Naive thymus-derived CD4-positive, alpha-beta T cell (primary cell): Measurements from ENCODE around the gene TSPOAP1. TPM values are rescaled to one million over a fixed set of nuclear protein-coding genes. Genes with fewer than 3 reads are reported as not detected.

Experiments
- ATAC-seq: fragments of 150-1000 bp; cut with Tn5 transposase; 2 replicates; pipeline ENCODE4 v1.10.0; 2021; ENCODE audit warnings: mild to moderate bottlenecking, moderate library complexity
- CTCF ChIA-PET: fragments of 350-600 bp; sonication (Branson Sonifier 250); formaldehyde crosslinking; loops from one replicate; lab custom pipeline; 2021; ENCODE audit warnings: antibody characterized with exemption; lab: Charles Lee
- POLR2A ChIA-PET: fragments of 350-600 bp; sonication (Branson Sonifier 250); formaldehyde crosslinking; loops from one replicate; lab custom pipeline; 2021; ENCODE audit warnings: antibody characterized with exemption, inconsistent platforms; lab: Charles Lee
- DNase-seq, 9 donors: peaks; one replicate each; pipeline versions ENCODE4 v3.0.0 to v3.0.0-alpha.2; 2020 to 2022; ENCODE audit warnings: mixed read lengths in 1 of 9
- H3K27ac ChIP-seq: one replicate; pipeline ENCODE4 v1.7.0; 2013; ENCODE audit warnings: mild to moderate bottlenecking, low read depth, low read length, moderate library complexity
- H3K27me3 ChIP-seq, 2 donors: one replicate each; pipeline ENCODE4 v1.7.0; 2013; ENCODE audit warnings: low read length in 2 of 2, mild to moderate bottlenecking in 2 of 2, moderate library complexity in 2 of 2; ENCODE audit not compliant: control insufficient read depth in 2 of 2, insufficient read depth in 2 of 2
- H3K36me3 ChIP-seq, 3 experiments: 1 replicate in 2 of 3; 2 replicates in 1 of 3; pipeline ENCODE4 v1.7.0; 2013; ENCODE audit warnings: low read length in 3 of 3, mild to moderate bottlenecking in 3 of 3, moderate library complexity in 1 of 3; ENCODE audit not compliant: insufficient read depth in 3 of 3, control insufficient read depth in 2 of 3
- H3K4me1 ChIP-seq, 2 donors: one replicate each; pipeline ENCODE4 v1.7.0; 2013; ENCODE audit warnings: low read length in 2 of 2, mild to moderate bottlenecking in 2 of 2, moderate library complexity in 1 of 2; ENCODE audit not compliant: control insufficient read depth in 2 of 2, insufficient read depth in 2 of 2
- H3K4me3 ChIP-seq: 2 replicates; pipeline ENCODE4 v1.7.0; 2013; ENCODE audit warnings: mild to moderate bottlenecking, low read length
- H3K9me3 ChIP-seq, 3 experiments: 1 replicate in 2 of 3; 2 replicates in 1 of 3; pipeline ENCODE4 v1.7.0; 2013; ENCODE audit warnings: low read length in 3 of 3; ENCODE audit not compliant: control insufficient read depth in 2 of 3
- H3K27ac Mint-ChIP-seq, 9 donors: one replicate each; pipeline ENCODE4 v1.8.0; 2020 to 2022; ENCODE audit warnings: mixed read lengths in 9 of 9, mild to moderate bottlenecking in 8 of 9, moderate library complexity in 5 of 9, inconsistent platforms in 2 of 9
- H3K27me3 Mint-ChIP-seq, 5 donors: one replicate each; pipeline ENCODE4 v1.8.0; 2021 to 2022; ENCODE audit warnings: mixed read lengths in 5 of 5, mild to moderate bottlenecking in 1 of 5
- H3K36me3 Mint-ChIP-seq, 5 donors: one replicate each; pipeline ENCODE4 v1.8.0; 2020 to 2022; ENCODE audit warnings: mixed read lengths in 5 of 5, mild to moderate bottlenecking in 3 of 5, inconsistent platforms in 1 of 5
- H3K4me1 Mint-ChIP-seq, 7 donors: one replicate each; pipeline ENCODE4 v1.8.0; 2020 to 2022; ENCODE audit warnings: mixed read lengths in 7 of 7, mild to moderate bottlenecking in 3 of 7, inconsistent platforms in 1 of 7
- H3K4me3 Mint-ChIP-seq, 10 donors: one replicate each; pipeline ENCODE4 v1.8.0; 2020 to 2022; ENCODE audit warnings: mild to moderate bottlenecking in 10 of 10, mixed read lengths in 10 of 10, moderate library complexity in 6 of 10, inconsistent platforms in 2 of 10
- H3K9me3 Mint-ChIP-seq, 11 donors: one replicate each; pipeline ENCODE4 v1.8.0; 2020 to 2022; ENCODE audit warnings: mixed read lengths in 11 of 11, mild to moderate bottlenecking in 4 of 11, inconsistent platforms in 1 of 11, moderate library complexity in 1 of 11
- intact Hi-C, 2 donors: fragments of 100-400 bp; cut with micrococcal nuclease; formaldehyde crosslinking; loops; one replicate each; pipeline ENCODE4 v1.15.1; 2023
- polyA plus RNA-seq, 2 donors: library from polyadenylated mRNA; unstranded; fragments of 300-500 nt; fragmentation: Illumina TruSeq; gene quantifications; one replicate each; pipeline ENCODE4 v1.2.3, GENCODE V29; 2021
- total RNA-seq, 6 experiments: library from RNA in 5 of 6; stranded (reverse) in 5 of 6; gene quantifications; 1 replicate in 5 of 6; 2 replicates in 1 of 6; pipeline ENCODE4 v1.2.3 and lab custom pipeline; 2021 to 2026

TSPOAP1 gene
- total and polyA plus RNA-seq, 7 experiments from 2014 or later: 0.20 to 62.5 (median 11.8) TPM

DNA sequence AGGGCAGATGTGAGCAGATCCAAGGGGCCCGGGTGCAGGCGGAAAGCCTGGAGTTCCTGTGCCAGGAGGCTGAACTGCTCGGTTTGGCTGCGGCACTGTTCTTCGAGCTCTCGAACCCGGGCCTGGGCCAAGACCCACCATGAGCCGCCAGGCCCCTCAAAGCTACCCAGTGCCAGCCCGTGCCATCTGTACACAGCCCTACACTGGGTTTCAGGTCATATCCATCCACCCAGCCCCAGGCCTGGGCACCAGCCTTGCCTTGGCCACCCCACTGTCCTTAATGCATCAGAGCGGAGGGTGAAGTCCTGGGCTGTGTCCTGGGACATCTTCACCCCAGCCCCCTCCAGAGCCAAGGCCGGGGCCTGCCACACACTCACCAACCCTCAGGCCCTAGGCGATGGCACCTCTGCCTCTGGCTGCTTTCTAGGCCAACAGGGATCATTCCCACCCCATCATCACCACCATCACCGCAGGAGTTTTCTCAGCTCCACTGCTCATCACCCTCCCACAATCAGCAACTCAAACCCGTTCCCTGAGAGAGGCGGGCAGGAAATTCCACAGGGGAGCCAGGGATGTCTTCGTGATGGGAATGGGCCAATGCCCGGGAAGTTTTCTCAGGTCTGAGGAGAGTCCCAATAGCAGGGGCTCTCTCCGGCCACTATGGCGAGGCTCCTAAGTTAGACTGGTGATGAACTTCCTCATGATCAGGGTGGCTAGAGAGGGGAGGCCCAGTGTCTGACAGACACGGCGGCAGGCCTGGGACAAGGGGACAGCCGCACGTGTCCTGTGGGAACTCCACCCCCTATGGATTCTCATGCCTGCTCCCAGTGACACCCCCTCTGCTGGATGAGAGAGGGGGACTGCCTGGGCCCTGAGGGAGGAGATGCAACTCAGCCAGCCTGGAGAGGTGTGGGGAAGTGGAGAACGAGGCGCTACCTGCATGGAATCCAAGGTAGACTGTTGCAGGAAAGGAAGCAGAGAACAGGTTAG is 9.1 kb downstream of the TSPOAP1 start:
- Histone ChIP-seq H3K27ac (no peak overlapping the region), H3K4me1 (peaks cover 11 to 12% of the 10 kb centered on the region in 2 donors), H3K27me3 (no peaks in the 10 kb centered on the region), H3K36me3 (peaks cover 0 to 4% (median 0%) of the 10 kb centered on the region in 3 experiments), H3K9me3 (no peaks in the 10 kb centered on the region), H3K4me3 (no peak overlapping the region)
- Mint-ChIP-seq H3K4me1 (peaks cover 10 to 27% (median 14%) of the 10 kb centered on the region in 7 donors), H3K4me3 (no peak overlapping the region), H3K27me3 (no peaks in the 10 kb centered on the region), H3K9me3 (no peaks in the 10 kb centered on the region), H3K27ac (peak overlapping the region in 4 of 9 donors; percentile 17 to 86 (median 32)), H3K36me3 (peaks cover 0 to 16% (median 0%) of the 10 kb centered on the region in 5 donors)
- ATAC-seq (no peak), DNase-seq (peak in 1 of 9 donors; percentile 21)
- intact Hi-C loops: no loop called here
- POLR2A ChIA-PET: interaction anchor here (1.0 to 17.0 kb wide), 3 partner anchors 7 to 33 kb away, joined by 5 to 792 read pairs (median 83); partner anchors contain the start of genes SUPT4H1 and TSPOAP1
- CTCF ChIA-PET: interaction anchor here (0.6 to 12.5 kb wide), 5 partner anchors 8 to 994 kb away, joined by 3 to 257 read pairs (median 31); partner anchors contain the start of genes RNF43 and TSPOAP1

- CTCF ChIA-PET: interaction anchor here (0.6 to 12.5 kb wide), 8 partner anchors 9 to 994 kb away, joined by 3 to 257 read pairs (median 16); partner anchors contain the start of genes RNF43 and TSPOAP1
- Histone ChIP-seq H3K36me3 (peaks cover 0 to 4% (median 0%) of the 10 kb centered on the region in 3 experiments), H3K9me3 (no peaks in the 10 kb centered on the region), H3K4me3 (no peak overlapping the region), H3K27ac (no peak overlapping the region), H3K4me1 (peaks cover 11 to 12% of the 10 kb centered on the region in 2 donors), H3K27me3 (no peaks in the 10 kb centered on the region)
- no peak overlapping the region for H3K4me3 Mint-ChIP-seq
- peak overlapping the region in 3 of 9 donors; percentile 52 to 86 (median 56) for H3K27ac Mint-ChIP-seq
- POLR2A ChIA-PET: interaction anchor here (1.6 to 17.0 kb wide), 6 partner anchors 8 to 200 kb away, joined by 7 to 792 read pairs (median 30); partner anchors contain the start of genes HSF5, RNF43, SUPT4H1 and TSPOAP1
- intact Hi-C loops: no loop called here
- peaks cover 0 to 16% (median 0%) of the 10 kb centered on the region in 5 donors for H3K36me3 Mint-ChIP-seq
- H3K4me1 Mint-ChIP-seq: peaks cover 10 to 27% (median 14%) of the 10 kb centered on the region in 7 donors
- no peaks in the 10 kb centered on the region for H3K27me3 Mint-ChIP-seq
- no peak for ATAC-seq
- DNase-seq: peak in 1 of 9 donors; percentile 22
- no peaks in the 10 kb centered on the region for H3K9me3 Mint-ChIP-seq
Measured at GRCh38 chr17:58318627-58319172, 9.9 kb downstream of the TSPOAP1 start.

DNA sequence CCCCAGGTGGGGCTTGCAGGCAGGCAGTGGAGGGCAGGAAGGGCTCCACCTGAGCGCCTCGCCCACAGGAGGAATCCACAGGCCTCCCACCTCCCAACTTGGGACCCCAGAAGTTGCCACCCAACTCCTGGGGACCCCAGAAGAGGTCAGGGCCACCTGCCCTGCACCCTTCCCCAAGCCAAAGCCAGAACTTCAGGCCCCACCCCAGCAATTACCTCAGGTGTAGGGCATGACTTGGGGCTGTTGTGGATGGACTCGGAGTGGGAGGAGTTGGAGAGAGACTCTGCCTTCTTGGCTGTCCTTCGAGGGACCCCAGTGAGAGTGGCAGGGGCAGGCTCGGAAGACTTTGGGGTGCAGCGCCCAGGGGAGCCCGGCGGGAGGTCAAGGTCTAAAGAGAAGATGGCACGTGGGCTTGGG is 10.5 kb downstream of the TSPOAP1 start:
- peaks cover 0 to 16% (median 0%) of the 10 kb centered on the region in 5 donors for H3K36me3 Mint-ChIP-seq
- no peaks in the 10 kb centered on the region for H3K27me3 ChIP-seq
- H3K27me3 Mint-ChIP-seq: no peaks in the 10 kb centered on the region
- CTCF ChIA-PET: interaction anchor here (0.6 to 12.5 kb wide), 25 partner anchors 8 to 688 kb away, joined by 3 to 257 read pairs (median 5); partner anchors contain the start of genes HSF5, RNF43, SUPT4H1 and TSPOAP1
- no peak for ATAC-seq
- H3K27ac Mint-ChIP-seq: peak overlapping the region in 5 of 9 donors; percentile 52 to 89 (median 77)
- H3K4me3 ChIP-seq: no peak overlapping the region
- DNase-seq: peak in 3 of 9 donors; percentile 5 to 33 (median 5)
- H3K9me3 ChIP-seq: no peaks in the 10 kb centered on the region
- no peaks in the 10 kb centered on the region for H3K9me3 Mint-ChIP-seq
- peaks cover 11 to 12% of the 10 kb centered on the region in 2 donors for H3K4me1 ChIP-seq
- POLR2A ChIA-PET: interaction anchor here (1.0 to 17.0 kb wide), 10 partner anchors 9 to 200 kb away, joined by 3 to 792 read pairs (median 7); partner anchors contain the start of genes HSF5, RNF43, SUPT4H1 and TSPOAP1
- intact Hi-C loops: no loop called here
- H3K4me3 Mint-ChIP-seq: no peak overlapping the region
- H3K4me1 Mint-ChIP-seq: peaks cover 10 to 27% (median 14%) of the 10 kb centered on the region in 7 donors
- H3K27ac ChIP-seq: peak overlapping the region; percentile 47
- H3K36me3 ChIP-seq: peaks cover 0 to 4% (median 0%) of the 10 kb centered on the region in 3 experiments

- Histone ChIP-seq H3K27ac (peak overlapping the region; percentile 47), H3K4me1 (peaks cover 11 to 12% of the 10 kb centered on the region in 2 donors), H3K9me3 (no peaks in the 10 kb centered on the region), H3K4me3 (no peak overlapping the region), H3K36me3 (peaks cover 0 to 4% (median 0%) of the 10 kb centered on the region in 3 experiments), H3K27me3 (no peaks in the 10 kb centered on the region)
- Mint-ChIP-seq H3K9me3 (no peaks in the 10 kb centered on the region), H3K27me3 (no peaks in the 10 kb centered on the region), H3K4me1 (peaks cover 10 to 26% (median 13%) of the 10 kb centered on the region in 7 donors), H3K4me3 (peak overlapping the region in 4 of 10 donors; percentile 4 to 58 (median 28)), H3K27ac (peak overlapping the region; percentile 58 to 94 (median 84)), H3K36me3 (peaks cover 0 to 18% (median 0%) of the 10 kb centered on the region in 5 donors)
- ChIA-PET CTCF (interaction anchor here (0.6 to 12.5 kb wide), 28 partner anchors 9 to 960 kb away, joined by 3 to 257 read pairs (median 4); partner anchors contain the start of genes HSF5, RNF43, SUPT4H1 and TSPOAP1), POLR2A (interaction anchor here (0.8 to 17.0 kb wide), 14 partner anchors 9 to 201 kb away, joined by 3 to 792 read pairs (median 6); partner anchors contain the start of genes HSF5, RNF43, SUPT4H1 and TSPOAP1)
- intact Hi-C loops: loop anchor here (1.0 to 2.0 kb wide), 8 partner anchors 11 to 201 kb away; partner anchors contain the start of genes RNF43 (in 2 of the 2), SUPT4H1 (in 1 of the 2) and TSPOAP1 (in 1 of the 2)
- DNase-seq (peak; percentile 44 to 83 (median 77)), ATAC-seq (peak; percentile 95)
Measured at GRCh38 chr17:58317421-58318064, 11.1 kb downstream of the TSPOAP1 start.

DNA sequence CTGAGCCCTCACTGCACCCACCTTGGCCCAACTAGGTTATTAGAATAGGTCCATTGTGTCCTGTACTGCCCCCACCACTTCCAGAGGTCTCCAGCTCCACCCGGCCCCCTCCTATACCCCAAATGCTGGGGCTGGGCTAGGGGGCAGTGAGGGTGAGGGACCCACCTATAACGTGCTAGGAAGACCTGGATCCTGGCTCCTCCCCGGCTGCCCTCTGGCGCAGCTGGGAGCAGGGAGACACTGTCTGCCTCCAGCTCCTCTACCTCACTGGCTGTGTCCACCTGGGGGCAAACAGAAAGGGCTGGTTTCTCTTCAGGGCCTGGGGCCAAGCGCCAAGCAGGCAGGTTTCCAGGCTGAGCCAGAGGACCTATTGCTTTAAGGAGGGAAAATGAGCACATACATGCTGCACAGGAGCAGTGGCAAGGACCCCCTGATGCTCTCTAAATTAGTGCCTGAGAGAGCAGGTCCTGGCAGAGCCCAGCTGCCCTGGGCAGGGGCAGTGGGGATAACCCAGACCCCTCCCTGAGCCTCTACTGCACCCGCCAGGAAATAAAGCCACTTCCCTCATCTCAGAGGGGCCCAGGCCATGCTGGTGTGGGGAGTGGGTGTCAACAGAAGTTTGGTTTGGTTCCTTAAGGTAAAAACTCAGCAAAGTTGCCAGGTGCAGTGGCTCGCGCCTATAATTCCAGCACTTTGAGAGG is 12.2 kb downstream of the TSPOAP1 start:
- Histone ChIP-seq H3K27me3 (no peaks in the 10 kb centered on the region), H3K36me3 (peaks cover 0 to 4% (median 0%) of the 10 kb centered on the region in 3 experiments), H3K4me1 (peaks cover 11 to 12% of the 10 kb centered on the region in 2 donors), H3K9me3 (no peaks in the 10 kb centered on the region), H3K27ac (no peak overlapping the region), H3K4me3 (no peak overlapping the region)
- H3K36me3 Mint-ChIP-seq: peaks cover 0 to 12% (median 0%) of the 10 kb centered on the region in 5 donors
- no peaks in the 10 kb centered on the region for H3K27me3 Mint-ChIP-seq
- intact Hi-C loops: loop anchor here in 1 of 2 donors (2.0 kb wide), 1 partner anchor 36 kb away; the partner anchor contains the start of gene SUPT4H1
- ChIA-PET POLR2A (interaction anchor here (0.9 to 17.0 kb wide), 7 partner anchors 10 to 138 kb away, joined by 3 to 792 read pairs (median 14); partner anchors contain the start of genes RNF43, SUPT4H1 and TSPOAP1), CTCF (interaction anchor here (0.6 to 12.5 kb wide), 18 partner anchors 10 to 689 kb away, joined by 3 to 257 read pairs (median 11); partner anchors contain the start of genes HSF5, RNF43, SUPT4H1 and TSPOAP1)
- DNase-seq (peak in 1 of 9 donors; percentile 2), ATAC-seq (no peak)
- peak overlapping the region in 2 of 9 donors; percentile 33 to 86 for H3K27ac Mint-ChIP-seq
- H3K4me1 Mint-ChIP-seq: peaks cover 8 to 18% (median 11%) of the 10 kb centered on the region in 7 donors
- no peak overlapping the region for H3K4me3 Mint-ChIP-seq
- H3K9me3 Mint-ChIP-seq: no peaks in the 10 kb centered on the region
